Mesenteric fat pad (tissue), 1 donor: Measurements from ENCODE around the gene MEF2C. TPM values are rescaled to one million over a fixed set of nuclear protein-coding genes. Genes with fewer than 3 reads are reported as not detected.

Experiments
- DNase-seq: peaks from one replicate; pipeline ENCODE4 v3.0.0-alpha.2; 2020; ENCODE audit warnings: low spot score
- total RNA-seq: library from RNA; stranded (reverse); fragmentation: NEBNext Ultra II Directional; extraction: Animal tissue kit (Norgen Biotek cat#: 25700); gene quantifications from one replicate; pipeline ENCODE4 v1.2.1, GENCODE V29; 2021
- donor health status: DM: yes; HTN: yes; CAD: no.

The MEF2C gene
- total RNA-seq, 1 donor from 2014 or later: 62.2 TPM

DNA sequence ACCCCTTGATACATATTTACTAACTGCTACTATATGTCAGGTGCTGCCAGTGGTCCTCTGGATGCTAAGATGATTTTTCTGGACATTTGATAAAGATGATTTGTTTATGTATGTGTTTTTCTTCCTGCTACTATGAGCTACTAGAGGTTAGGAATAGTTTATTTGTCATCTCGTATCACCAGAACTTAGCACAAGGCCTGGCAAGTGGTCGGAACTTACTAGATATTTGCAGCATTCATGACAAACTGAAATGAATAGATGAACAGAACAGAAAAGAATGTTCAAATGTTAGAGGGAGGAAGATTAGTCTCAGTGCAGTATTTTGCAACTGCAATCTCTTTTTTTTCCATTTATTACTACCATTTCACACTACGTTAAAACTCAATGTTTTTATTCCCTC lies 114.6 kb downstream of the MEF2C start:
- no peak for DNase-seq

DNA sequence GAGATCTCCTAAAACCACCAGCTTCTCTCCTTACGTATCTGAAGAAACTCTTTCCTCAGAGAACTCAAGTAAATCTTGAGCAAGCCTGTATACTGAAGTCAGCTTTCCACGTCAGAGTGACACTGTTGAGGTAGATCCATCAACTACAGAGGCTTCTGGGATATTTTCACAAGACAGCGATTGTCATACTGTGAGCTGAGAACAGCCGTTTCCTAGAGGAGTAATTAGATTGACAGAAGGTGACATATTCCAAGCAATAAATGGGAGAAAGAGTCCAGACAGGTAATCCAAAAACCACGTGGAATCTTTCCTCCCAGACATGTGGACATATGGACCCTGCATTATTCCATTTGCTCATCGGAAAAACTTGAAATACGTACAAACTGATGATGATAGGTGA lies 117.2 kb downstream of the MEF2C start:
- DNase-seq: no peak

DNA sequence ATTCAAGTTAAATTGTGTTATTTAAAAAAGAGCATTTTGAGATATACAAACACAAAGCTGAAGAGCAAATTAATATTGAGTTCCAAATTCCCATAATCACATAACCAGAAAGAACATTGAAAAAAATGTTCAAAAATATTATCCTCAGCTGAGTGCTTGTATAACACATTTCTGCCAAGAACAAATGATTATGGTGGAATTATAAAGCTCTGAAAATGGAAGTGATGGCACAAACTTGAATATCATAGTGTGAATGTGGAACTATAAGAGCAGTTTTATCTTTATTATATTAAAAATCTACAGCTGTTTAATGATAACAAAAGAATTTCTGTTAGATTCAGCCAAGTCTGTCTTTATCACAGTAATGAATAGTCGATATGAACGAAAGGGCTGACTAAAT lies 117.8 kb downstream of the MEF2C start:
- DNase-seq: no peak

DNA sequence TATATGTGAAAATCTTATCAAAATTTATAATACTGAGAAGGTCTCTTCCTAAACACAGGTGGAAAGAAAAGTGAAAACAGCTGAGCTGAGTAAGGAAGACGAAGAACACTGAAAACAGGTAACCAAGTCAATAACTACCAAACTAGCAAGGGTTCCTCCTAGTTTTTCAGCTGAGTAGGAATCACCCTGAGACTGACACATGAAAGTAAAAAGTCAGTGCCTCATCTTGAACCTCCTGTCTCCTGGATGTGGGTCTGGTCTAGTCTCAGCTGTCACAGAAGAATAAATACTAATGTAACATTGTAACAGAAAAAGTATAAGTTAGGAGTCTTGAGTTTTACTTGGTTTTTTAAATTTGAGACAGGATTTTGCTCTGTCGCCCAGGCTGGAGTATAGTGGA lies 121.0 kb downstream of the MEF2C start:
- DNase-seq: no peak

DNA sequence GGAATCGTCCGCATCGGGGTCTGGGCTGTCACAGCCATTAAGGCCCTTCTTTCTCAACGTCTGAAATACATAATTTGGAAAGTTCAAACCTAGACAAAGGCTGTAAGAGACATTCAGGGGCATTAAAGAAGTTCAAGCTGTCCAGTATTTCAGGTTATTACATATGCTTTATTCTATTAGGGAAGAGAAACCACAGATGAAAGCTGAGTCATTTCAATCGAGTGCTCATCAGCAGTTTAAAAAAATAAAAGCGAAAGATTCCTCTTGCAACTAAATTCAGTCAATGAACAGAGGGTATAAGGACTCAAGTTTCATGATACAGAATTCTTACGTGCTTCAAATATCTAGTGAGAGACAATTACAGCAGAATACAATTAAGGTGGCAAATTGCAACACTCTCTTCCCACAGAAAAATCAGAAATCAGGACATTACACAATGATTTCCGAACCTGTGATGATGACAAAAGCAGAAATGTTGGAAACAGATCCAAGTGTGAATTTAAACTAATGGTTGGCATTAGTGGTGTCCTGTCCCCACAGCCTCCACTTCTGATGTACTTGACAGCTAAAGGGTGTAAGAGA lies 121.6 kb downstream of the MEF2C start:
- DNase-seq: no peak

DNA sequence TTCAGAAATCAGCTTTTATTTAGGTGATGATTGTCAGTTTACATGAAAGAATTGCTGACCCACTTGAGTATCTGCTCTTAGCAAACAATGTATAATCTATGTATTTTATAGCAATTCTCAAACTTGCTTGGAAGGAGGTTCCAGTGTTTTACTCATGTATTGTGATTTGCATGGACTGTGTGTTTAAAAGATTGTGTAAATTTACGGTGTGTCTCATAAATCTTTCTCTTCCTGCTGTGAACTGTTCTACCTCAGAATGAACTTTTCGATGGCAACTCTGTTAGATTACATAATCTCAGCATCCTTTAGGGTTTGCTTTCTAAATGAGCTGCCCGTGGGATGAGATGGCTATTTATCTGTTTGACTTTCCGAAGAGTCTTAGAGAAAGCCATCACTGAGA lies 122.5 kb downstream of the MEF2C start:
- DNase-seq: no peak

DNA sequence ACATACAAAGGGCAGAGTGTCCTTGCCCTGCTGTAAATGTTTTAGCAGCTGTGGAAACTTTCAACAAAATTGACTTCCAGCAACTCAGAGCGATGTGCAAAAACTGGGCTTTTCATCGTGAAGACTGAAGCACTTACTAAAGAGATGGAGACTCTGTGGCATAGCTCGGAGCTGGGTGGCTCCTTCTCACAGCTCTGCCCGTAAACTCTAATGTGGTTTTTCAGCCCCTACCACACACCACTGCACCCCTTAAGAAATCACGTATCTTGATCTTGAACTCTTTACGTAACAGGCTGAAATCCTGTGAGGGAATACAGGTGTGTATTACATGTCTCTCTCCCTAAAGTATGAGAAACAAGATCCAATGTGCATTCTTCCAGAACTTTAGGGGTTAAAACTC lies 124.4 kb downstream of the MEF2C start:
- DNase-seq: no peak

DNA sequence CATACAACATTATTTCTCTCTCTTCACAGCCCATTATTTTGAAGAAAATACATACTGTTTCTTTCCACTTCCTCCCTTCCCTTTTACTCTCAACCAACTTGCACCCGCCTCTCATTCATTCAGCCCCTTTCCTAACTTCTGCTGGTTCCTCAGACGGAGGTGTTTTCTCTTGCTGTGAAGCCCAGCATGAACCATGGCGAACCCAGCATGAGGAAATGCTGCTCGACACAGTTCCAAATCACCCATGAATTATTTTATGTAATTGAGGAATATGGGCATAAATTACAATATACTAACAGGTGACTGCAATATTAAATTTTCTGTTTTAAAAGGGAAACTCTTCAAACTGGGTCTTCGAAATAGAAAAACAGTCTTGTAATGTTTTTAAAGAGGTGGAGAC lies 124.8 kb downstream of the MEF2C start:
- DNase-seq: no peak

DNA sequence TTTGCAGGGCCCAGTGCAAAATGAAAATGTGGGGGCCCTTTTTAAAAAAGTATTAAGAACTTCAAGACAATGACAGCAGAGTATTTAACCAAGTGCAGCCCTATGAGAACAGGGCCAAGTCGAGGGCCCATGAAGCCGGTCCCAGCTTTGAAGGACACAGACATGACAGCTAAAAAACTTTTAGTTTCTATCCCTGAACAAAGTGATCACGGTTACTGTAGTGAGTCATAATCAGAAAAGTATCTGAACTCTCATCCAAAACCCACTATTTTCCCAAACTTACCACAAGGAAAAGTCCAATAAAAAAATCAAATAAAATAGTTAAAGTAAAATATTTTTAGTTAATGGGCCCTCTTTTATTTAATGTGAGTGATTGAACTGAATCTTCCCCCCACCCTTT lies 126.0 kb downstream of the MEF2C start:
- DNase-seq: no peak

DNA sequence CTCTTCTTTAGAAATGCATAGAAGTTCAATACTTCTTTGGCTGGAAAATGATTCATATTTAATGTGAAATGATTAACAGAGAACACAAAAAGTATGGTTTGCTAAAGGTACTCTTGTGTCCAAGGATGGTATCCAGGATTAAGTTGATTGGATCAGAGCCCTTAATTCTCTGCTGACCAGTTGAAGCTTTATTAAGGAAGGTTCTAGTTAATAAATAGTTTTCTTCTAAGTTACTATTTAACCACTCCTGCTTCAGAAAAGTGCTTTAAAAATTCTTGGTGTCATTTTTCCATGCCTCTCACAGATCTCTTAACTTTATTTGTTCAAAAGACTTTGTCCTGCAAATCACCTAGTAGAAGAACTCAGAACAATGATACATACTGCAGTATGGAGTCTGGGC lies 134.3 kb downstream of the MEF2C start:
- DNase-seq: no peak

DNA sequence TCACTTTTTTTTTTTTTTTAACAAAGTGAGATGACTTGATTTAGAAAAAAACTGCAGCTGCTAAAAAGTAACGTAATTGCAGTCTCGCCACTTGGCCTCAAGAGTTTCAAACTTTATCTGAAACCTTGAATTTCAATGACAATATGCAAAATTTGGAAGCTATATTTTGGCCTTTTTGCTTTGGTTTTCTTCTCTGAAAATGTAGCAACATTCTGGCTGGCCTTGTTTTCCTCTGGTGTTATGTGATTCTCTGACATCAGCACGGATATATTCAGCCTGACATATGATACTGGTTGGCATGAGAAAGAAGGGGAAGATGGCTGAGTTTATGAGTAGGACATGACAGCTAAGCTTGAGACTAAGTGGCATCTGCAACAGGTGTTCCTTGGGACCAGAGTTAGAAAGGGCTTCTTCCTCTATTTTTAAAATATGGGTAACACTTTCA lies 136.5 kb downstream of the MEF2C start:
- no peak for DNase-seq

DNA sequence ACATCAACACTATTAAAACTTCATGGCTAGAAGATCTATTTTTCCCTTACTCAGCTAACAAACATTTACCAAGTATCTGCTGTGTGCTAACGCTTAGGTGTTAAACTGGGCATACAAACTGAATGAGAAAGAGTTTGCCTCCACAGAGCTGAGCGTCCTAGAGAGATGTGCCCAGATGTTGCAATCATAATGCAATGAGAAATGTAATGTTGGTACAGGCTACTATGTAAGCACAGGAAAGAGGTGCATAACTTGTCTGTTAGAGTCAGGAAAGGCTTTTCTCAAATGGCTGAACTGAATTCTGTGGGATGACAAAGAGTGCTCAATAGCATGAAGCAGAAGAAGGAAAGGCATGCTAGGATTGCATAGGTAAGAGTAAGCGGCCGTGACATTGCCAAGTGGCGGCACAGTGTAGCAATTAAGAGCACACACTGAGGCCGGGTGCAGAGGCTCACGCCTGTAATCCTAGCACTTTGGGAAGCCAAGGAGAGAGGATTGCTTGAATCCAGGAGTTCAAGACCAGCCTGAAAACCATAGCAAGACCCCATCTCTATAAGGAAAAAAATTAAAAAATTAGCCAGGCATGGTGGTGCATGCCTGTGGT lies 137.8 kb downstream of the MEF2C start:
- DNase-seq: no peak

DNA sequence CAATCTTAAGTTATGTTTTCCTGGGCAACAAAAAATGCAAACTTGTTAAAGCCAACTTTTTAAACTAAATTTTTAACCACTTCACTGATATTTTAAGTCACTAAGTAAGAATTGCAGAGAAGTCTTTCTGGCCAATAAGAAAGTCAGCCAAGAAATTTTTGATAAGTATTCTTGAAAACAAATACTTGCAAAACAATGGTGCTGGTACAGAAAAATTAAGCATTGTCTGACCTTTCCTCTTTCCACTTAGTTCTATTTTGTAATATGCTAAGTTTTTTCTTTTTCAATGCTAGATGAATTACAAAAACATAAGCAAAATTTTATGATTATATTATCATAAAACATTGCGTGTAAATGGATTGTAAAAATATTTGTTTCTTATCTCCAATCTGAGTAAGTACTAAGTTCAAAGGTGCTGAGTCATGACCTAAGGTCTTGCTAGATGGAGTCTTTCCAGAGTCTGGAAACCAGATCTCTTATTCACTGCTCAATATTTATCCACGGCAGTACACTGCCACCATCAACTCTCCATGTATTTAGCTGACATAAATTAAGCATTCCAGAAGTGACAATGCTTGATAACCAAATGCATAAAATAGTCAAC lies 139.7 kb downstream of the MEF2C start:
- no peak for DNase-seq

DNA sequence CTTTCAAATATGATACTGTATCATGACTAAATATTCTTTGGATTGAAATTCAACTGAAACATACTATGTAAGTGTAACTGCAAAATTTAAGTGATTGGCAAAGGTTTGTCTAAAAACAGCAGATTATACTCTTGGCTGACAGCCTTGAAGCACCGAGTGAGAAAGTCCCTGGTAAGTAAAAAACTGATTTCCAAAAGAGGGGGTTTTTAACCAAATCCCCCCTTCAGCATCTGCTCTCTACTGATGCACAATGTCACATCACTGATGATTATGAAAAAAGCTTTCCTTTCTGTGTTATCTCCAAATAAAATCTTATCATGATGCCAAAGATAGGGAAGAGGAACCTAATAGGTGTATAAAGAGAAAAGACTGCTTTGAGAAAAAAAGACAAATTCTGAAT lies 141.0 kb downstream of the MEF2C start:
- DNase-seq: no peak

DNA sequence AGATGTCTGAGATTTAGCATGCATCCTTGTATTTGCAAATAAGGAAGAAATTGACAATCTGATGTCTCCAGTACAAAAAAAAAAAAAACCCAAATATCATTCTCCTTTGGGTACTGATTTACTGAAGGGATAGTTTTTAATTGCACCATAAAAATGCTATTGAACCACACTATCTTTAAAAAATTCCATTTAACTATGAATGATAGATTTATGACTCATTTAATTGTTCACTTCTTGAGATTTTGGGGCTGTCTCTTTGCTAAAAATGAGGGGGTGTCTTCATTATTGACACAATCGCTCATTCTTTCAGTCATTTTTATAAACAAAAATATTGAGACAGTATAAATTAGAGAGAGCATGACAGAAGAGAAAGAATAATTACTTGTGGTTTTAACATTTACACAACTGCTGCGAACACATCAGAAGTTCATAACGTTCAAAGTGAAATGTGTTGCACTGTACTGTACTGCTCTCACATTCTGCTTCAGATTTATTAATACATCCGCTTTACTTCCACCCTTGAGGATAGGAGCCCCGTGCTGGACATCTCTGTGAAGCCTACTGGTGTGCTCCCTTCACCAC lies 142.3 kb downstream of the MEF2C start:
- no peak for DNase-seq

DNA sequence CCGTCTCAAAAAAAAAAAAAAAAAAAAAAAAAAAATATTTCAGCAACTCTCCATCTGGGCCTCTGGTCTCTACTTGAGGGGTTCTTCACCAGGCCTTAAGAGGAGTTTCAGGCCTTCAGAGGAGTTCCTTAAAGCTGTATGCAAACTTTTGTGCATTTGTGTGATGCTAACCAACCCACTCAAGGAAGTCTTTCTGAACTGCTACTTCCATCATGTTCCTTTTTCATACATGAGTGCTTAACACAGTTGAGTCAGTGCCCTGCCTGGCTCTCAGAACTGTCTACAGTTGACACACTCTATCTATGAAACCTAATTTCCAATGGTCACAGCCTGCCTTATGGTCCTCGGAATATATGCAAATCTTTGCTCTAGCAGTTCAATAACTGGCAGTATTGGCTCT lies 146.5 kb downstream of the MEF2C start:
- no peak for DNase-seq

DNA sequence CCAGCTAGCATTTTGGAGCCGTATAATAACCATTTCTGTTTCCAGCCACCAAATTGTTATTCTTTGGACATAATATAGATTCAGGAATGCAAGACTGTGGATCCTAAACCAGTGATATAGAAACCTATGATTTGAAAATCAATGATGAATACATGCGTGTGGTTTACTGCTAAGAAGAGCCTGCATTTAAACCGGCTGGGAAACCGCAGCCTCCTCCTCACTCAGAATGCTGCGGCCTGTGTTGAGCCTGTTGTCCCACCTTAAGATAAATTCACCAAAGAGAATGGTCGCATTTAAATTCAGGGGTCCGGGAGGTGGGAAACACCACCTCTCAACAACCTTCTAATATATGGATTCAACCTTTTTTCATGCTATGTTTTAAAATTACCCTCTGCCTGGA lies 148.0 kb downstream of the MEF2C start:
- no peak for DNase-seq

DNA sequence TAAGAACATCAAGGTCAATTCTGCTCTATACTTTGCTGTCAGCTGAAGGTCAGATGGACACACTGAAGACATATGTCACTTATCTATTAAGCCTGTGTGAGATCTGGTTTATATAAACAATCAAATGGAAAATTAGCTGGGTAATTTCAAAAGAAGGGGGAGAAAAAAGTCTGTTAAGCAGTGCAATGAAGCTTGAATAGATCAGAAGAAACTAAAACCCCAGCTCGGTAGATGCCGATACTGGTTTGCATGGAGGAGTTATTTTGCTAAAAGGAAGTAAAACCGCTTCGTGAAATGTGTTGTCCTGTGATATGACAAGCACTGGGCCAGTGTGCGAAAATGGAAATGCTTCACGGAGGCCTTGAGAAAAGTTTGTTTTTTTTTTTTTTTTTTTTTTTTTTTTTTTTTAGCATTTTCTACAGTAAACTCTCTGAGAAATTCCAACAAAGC lies 148.8 kb downstream of the MEF2C start:
- no peak for DNase-seq

DNA sequence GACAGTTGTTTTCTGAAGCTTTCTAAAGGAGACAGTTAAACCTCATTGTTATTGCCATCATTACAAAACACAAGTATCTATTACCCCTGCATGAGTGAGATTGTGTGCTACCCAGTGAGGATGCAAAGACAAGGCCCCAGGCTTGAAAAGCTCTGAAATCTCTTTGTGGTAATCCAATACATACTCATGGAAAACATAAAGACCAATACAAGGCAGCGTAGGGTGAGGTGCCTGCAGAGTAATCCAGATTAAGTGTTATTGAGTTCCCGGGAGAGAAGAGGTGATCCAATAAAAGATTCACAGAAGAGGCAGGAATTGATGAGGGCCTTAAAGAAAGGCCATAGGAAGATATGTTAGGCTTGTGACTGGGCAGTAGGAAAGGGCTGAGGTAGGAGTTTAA lies 150.1 kb downstream of the MEF2C start:
- no peak for DNase-seq

DNA sequence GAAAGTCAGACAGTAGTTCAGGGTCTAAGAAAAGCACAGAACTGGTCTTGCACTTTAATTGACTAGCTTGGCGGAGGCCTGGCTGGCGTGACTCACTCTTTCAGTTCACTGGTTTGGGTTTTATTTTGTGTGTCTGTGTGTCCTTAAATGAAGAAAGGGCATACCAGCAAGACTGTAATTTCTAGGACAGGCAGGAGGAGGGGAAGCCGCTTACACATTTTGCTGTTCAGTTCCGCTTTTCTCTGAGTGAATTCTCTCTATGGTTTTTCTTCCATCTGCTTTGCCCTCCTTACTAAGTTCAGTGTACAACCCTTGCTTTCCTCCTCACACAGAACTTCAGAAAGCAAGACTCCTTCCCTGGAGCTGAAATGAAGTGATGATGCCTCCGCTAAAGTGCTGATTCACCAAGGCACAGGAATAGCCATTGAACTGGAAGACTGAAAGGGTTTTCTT lies 150.8 kb downstream of the MEF2C start:
- no peak for DNase-seq

DNA sequence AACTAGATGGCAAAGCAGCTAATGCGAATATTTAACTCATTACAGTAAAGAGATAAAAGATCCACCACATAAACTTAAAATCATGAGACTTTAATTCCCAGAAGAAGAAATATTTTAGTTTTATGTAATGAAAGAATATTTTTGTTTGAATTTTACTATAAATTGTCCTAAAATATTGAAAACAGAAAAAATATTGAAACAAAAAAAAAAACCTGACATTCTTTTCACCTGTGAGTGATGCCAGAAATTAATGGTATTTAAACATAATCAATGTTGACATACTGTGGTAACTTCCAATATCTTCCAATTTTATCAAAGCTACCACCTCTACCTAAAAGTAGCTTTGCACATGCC lies 153.2 kb downstream of the MEF2C start:
- no peak for DNase-seq

DNA sequence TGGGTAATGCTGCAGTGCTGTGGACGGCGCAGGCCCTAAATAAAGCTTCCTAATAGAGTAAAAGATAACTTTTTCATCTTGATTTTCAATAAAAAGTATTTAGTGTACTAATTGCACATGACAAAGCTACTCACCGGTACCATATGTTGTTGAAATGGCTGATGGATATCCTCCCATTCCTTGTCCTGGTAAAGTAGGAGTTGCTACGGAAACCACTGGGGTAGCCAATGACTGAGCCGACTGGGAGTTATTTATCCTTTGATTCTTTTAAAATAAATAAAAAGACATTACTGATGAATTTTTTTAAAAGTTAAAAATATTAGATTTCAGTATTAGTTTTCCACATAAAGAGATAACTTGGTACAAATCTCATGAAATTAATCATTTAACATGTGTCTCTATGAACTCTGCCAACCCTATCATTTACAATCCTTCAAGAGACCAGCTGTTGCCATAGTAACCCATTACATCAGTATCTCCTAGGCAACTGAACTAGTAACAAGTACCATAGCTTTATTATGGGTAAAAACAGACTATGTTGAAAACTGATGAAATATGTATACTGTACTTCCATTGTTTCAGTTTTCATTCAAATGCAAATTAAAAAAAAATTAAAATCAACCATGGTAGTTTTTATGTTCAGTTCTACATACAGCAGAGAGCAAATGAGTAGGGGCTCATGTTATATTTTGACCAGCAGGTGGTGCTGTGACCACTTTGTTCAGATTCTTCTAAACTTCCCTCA lies 153.7 kb downstream of the MEF2C start:
- DNase-seq: no peak
